Gastrocnemius medialis (tissue), 4 donors: Measurements from ENCODE around the gene SRP68. TPM values are rescaled to one million over a fixed set of nuclear protein-coding genes. Genes with fewer than 3 reads are reported as not detected.
"Not testable (repeated sequence)": the region's sequence is repeated elsewhere in the genome, so short reads cannot be mapped to it uniquely, and the experiment has no call there.

Experiments
- ATAC-seq, 2 donors: fragments of 150-250 bp; one replicate each; pipeline ENCODE4 v1.9.1; 2016
- DNase-seq, 2 donors: peaks; one replicate each; pipeline ENCODE4 v3.0.0-alpha.2; 2019
- H3K27ac ChIP-seq, 4 donors: fragments of 200-600 bp; sonication (generic); 1 replicate in 1 of 4; 2 replicates in 3 of 4; pipeline ENCODE4 v1.5.1; 2016 to 2018; ENCODE audit warnings: mild to moderate bottlenecking in 2 of 4, moderate library complexity in 1 of 4
- H3K27me3 ChIP-seq, 3 donors: fragments of 200-600 bp; sonication (generic) in 2 of 3; 1 replicate in 1 of 3; 2 replicates in 2 of 3; pipeline versions ENCODE4 v1.5.1 to v1.6.0; 2016 to 2019; ENCODE audit warnings: mild to moderate bottlenecking in 1 of 3, moderate library complexity in 1 of 3
- H3K36me3 ChIP-seq, 2 donors: fragments of 200-600 bp; sonication (generic) in 1 of 2; one replicate each; pipeline ENCODE4 v1.5.1; 2017 to 2018
- H3K4me1 ChIP-seq, 2 donors: fragments of 200-600 bp; sonication (generic) in 1 of 2; one replicate each; pipeline ENCODE4 v1.5.1; 2016 to 2017; ENCODE audit warnings: mild to moderate bottlenecking in 2 of 2
- H3K4me3 ChIP-seq, 4 donors: fragments of 200-600 bp; sonication (generic) in 3 of 4; 1 replicate in 1 of 4; 2 replicates in 3 of 4; pipeline ENCODE4 v1.5.1; 2016 to 2019; ENCODE audit warnings: mild to moderate bottlenecking in 2 of 4
- H3K9me3 ChIP-seq, 3 donors: fragments of 200-600 bp; sonication (generic) in 2 of 3; 1 replicate in 1 of 3; 2 replicates in 2 of 3; pipeline ENCODE4 v1.5.1; 2016 to 2019
- CTCF ChIP-seq, 5 experiments: fragments of 450-650 bp in 3 of 5; fragments of 200-600 bp in 2 of 5; sonication (generic) in 2 of 5; IDR thresholded peaks in 4 of 5; conservative IDR thresholded peaks in 1 of 5; 1 replicate in 4 of 5; 2 replicates in 1 of 5; pipeline ENCODE4 v1.5.1; 2016 to 2019; ENCODE audit warnings: antibody characterized with exemption in 5 of 5, mild to moderate bottlenecking in 3 of 5, moderate library complexity in 3 of 5
- POLR2A ChIP-seq, 2 donors: fragments of 450-650 bp; IDR thresholded peaks; one replicate each; pipeline ENCODE4 v1.6.1; 2017; ENCODE audit warnings: antibody characterized with exemption in 2 of 2, mild to moderate bottlenecking in 2 of 2, moderate library complexity in 2 of 2
- in situ Hi-C, 4 donors: fragments of 200-750 bp; cut with MboI; loops; one replicate each; pipeline versions ENCODE4 v1.15.0 to v1.8.0; 2017; ENCODE audit warnings: low sequenced_read_pairs in 4 of 4
- intact Hi-C: fragments of 100-400 bp; cut with DNase I; formaldehyde crosslinking; loops from one replicate; pipeline ENCODE4 v1.15.1; 2023; ENCODE audit warnings: low total_unique reads
- total RNA-seq, 4 donors: library from RNA; depleted of rRNA; stranded (reverse); fragments of >200 nt; gene quantifications; one replicate each; pipeline versions ENCODE4 v1.1.0 to v1.2.3, GENCODE V29; 2016

SRP68 gene
- total RNA-seq, 4 donors from 2014 or later, result 33.0 to 76.7 (median 66.7) TPM

DNA sequence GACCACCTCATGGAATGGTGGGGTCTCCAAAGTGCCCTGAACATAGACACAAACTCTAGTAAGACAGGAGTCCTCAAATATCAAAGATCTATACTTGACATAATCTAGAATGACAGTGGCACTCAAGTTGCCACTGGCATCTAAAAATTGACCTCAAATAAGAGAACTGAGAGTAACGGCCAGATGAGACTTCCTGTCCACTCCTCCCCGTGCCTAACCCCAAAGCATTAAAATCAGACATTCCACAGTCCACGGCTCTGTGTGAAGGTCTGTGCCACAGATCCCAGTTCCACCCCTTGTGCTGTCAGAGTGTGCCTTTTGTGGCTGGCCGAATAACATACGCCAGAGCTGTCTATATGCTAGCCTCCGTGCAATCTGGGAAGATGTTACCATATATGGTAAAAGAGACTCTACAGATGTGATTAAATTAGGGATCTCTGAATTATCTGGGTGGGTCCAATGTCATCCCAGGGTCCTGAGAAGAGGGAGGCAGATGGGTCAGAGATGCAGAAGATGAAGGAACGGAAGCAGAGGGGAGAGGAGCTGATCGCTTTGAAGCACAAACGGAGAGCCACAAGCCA, 24.2 kb downstream of the SRP68 start:
- Histone ChIP-seq H3K9me3 (no peaks in the 10 kb centered on the region), H3K27me3 (no peaks in the 10 kb centered on the region), H3K27ac (no peak overlapping the region), H3K4me1 (peaks cover 0 to 5% of the 10 kb centered on the region in 2 donors), H3K4me3 (no peak overlapping the region), H3K36me3 (peaks cover 3 to 82% of the 10 kb centered on the region in 2 donors)
- ATAC-seq (no peak), DNase-seq (no peak)
- intact Hi-C loops (no loop called here), in situ Hi-C loops (no loop called here)
- TF ChIP-seq POLR2A (IDR thresholded peaks at IDR 0.05) (no peak), CTCF (IDR thresholded peaks at IDR 0.05 in 4 of 5, conservative IDR thresholded peaks at IDR 0.05 in 1 of 5) (no peak)

DNA sequence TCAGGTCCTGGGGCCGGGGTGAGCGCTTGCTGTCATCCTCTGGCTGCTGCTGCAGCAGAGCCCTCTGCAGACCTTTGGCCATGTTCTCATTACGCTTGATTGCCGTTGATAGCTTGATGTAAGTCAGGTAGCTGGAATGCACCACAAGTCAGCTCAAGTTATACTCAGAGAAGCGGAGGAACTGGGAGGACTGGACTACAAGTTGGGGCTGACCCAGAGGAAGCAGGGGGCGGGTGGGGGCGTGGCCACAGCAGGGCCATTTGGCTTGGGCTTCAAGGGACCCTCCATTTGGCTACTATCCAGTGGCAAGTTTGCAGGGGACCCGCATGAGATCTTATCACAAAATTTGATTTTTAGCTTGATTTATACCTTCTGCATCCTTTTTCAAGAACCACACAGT, 26.3 kb downstream of the SRP68 start:
- peaks cover 0 to 4% of the 10 kb centered on the region in 2 donors for H3K4me1 ChIP-seq
- in situ Hi-C loops, result no loop called here
- H3K36me3 ChIP-seq, result peaks cover 3 to 98% of the 10 kb centered on the region in 2 donors
- no peak overlapping the region for H3K4me3 ChIP-seq
- TF ChIP-seq CTCF (IDR thresholded peaks at IDR 0.05 in 4 of 5, conservative IDR thresholded peaks at IDR 0.05 in 1 of 5) (no peak), POLR2A (IDR thresholded peaks at IDR 0.05) (no peak)
- no peak for ATAC-seq
- intact Hi-C loops, result no loop called here
- H3K27me3 ChIP-seq, result no peaks in the 10 kb centered on the region
- no peak overlapping the region for H3K27ac ChIP-seq
- no peak for DNase-seq
- no peaks in the 10 kb centered on the region for H3K9me3 ChIP-seq

DNA sequence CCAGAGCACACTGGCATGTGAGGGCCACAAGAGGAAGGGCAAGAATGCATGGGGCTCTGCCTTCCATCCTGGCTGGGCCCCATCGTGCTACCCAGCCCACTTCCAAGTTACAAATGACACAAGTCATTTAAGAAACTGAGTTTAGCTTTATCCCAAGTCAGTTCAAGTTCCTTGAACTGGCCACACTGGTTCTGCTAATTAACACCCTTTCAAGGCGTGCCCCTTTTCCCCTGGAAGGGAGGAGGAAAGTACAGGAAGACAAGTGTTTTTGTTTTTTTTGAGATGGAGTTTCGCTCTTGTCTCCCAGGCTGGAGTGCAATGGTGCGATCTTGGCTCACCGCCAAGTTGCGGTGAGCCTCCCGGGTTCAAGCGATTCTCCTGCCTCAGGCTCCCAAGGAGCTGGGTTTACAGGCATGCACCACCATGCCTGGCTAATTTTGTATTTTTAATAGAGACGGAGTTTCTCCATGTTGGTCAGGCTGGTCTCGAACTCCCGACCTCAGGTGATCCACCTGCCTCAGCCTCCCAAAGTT, 27.8 kb downstream of the SRP68 start:
- DNase-seq, H3K27ac ChIP-seq, intact Hi-C loops, in situ Hi-C loops, ATAC-seq, H3K9me3 ChIP-seq, H3K27me3 ChIP-seq, H3K4me1 ChIP-seq, H3K4me3 ChIP-seq: not testable (repeated sequence)
- H3K36me3 ChIP-seq, result peaks cover 6 to 100% of the 10 kb centered on the region in 2 donors

GRCh38 chr17:76042868-76043267, 29.4 kb downstream of the SRP68 start:
- H3K4me3 ChIP-seq, intact Hi-C loops, H3K27me3 ChIP-seq, H3K27ac ChIP-seq, ATAC-seq, DNase-seq, H3K9me3 ChIP-seq, in situ Hi-C loops, H3K4me1 ChIP-seq: not testable (repeated sequence)
- H3K36me3 ChIP-seq, result peaks cover 6 to 100% of the 10 kb centered on the region in 2 donors

DNA sequence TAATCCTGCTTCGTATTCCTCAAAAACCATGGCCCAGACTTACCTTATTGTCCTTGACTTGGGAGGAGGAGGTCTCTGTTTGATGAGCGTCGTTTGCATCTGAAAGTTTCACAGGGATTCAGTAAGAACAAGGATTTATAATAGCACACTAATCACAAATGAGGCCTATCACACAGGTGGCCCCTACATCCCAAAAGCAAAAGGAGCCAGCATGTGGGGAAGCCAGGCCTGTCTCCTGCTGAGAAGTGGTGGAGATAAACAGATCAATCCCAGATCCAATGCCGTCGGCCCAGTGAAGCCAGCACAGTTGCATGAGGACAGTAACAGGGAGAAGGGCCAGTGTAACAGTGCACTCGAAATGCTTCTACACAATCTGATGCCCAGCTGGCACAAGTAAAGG, 31.9 kb downstream of the SRP68 start:
- TF ChIP-seq CTCF (IDR thresholded peaks at IDR 0.05 in 4 of 5, conservative IDR thresholded peaks at IDR 0.05 in 1 of 5), result no peak
- Histone ChIP-seq H3K27ac (no peak overlapping the region), H3K4me1 (no peaks in the 10 kb centered on the region), H3K4me3 (no peak overlapping the region), H3K9me3 (no peaks in the 10 kb centered on the region), H3K36me3 (peaks cover 6 to 77% of the 10 kb centered on the region in 2 donors), H3K27me3 (no peaks in the 10 kb centered on the region)
- ATAC-seq (no peak), DNase-seq (no peak)
- intact Hi-C loops, result no loop called here
- in situ Hi-C loops, result no loop called here

GRCh38 chr17:76039121-76039520, 33.2 kb downstream of the SRP68 start:
- DNase-seq, result no peak
- intact Hi-C loops, result no loop called here
- TF ChIP-seq POLR2A (IDR thresholded peaks at IDR 0.05) (no peak), CTCF (IDR thresholded peaks at IDR 0.05 in 4 of 5, conservative IDR thresholded peaks at IDR 0.05 in 1 of 5) (no peak)
- in situ Hi-C loops, result no loop called here
- ATAC-seq, result no peak
- no peak overlapping the region for H3K27ac ChIP-seq
- H3K4me3 ChIP-seq, result no peak overlapping the region
- no peaks in the 10 kb centered on the region for H3K27me3 ChIP-seq
- H3K9me3 ChIP-seq, result no peaks in the 10 kb centered on the region
- H3K36me3 ChIP-seq, result peaks cover 4 to 65% of the 10 kb centered on the region in 2 donors
- H3K4me1 ChIP-seq, result no peaks in the 10 kb centered on the region
